ENCODE results near the gene RNASEH2B.

RNASEH2B gene

DNA sequence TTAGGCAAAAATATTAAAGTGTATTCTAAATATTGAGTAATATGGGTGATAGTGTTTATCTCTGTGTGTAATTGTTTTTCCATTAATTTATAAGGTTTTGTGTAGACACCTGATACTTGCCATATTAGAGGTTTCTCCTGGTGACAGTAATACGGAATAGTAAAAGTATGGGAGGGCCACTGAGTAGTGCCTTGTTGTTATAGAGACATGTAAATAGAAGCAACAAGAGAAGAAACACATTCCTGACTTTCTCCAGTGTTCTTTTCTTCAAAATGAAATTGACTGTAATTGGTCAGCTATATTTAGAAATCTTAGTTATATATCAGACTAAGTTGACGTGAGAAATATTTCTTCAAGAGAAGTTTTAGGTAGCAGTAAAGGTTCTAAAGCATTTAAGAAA is 18.5 kb downstream of the RNASEH2B start:
- in situ Hi-C loops (cut with HindIII; ENCODE audit: low pct_ligation_motif_present, low pct_unique_long_range_greater_than_20kb, low sequenced_read_pairs): no loop called here
- no peak for DNase-seq

DNA sequence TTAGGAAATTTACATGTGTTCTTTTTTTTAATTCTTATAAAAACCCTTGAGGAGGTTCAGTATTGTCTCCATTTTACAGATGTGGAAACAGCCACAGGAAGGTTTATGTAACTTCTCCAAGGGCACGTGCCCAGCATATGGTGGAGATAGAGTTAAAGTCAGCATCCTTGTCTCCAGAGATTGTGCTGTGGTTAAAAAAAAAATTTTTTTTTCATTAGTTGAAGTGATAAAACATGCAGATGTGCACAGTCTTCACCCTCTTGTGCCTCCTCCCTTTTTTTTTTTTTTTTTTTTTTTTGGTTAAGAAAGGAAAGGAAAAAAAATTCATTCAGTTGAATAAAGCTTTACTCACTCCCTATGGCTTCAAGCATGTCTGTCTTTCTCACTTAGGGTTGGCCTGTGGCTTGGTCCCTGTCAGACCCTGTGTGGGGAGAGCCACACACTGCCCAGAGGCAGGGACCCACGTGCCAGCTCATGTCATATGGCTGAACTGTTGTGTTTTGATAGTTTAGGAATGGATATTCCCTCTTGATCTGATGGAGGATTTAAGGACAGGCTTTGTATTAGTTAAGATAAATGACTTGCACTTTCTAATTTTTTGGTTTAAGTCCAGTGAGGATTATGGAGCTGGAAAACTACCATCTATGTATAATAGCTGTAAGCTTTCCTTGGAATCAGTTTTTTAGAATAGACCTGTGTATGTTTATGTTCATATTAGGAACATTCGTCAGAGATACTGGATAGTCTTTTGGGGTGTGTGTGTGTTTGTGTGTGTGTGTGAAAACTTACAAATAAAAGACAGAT is 19.3 kb downstream of the RNASEH2B start:
- no peak for DNase-seq
- in situ Hi-C loops (cut with HindIII; ENCODE audit: low pct_ligation_motif_present, low pct_unique_long_range_greater_than_20kb, low sequenced_read_pairs): no loop called here

DNA sequence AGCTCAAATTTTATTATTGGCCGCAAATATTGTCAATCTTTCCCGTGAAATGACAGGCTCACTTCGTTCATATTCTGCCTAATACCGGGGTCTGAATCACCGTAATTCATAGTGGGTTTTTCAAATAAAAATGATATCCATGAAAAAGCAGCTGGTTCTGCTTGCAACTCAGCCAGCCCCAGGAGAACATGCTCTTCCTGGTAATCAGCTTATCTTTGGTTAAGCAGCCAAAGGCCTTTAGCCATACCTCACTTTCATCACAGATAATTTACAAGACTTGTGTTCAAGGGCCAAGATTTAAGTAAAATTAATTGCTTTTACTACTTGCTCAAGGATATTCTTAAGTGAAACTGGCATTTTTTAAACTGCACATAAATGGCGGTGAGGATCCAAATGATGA is 22.5 kb downstream of the RNASEH2B start:
- in situ Hi-C loops (cut with HindIII; ENCODE audit: low pct_ligation_motif_present, low pct_unique_long_range_greater_than_20kb, low sequenced_read_pairs): no loop called here
- no peak for DNase-seq

DNA sequence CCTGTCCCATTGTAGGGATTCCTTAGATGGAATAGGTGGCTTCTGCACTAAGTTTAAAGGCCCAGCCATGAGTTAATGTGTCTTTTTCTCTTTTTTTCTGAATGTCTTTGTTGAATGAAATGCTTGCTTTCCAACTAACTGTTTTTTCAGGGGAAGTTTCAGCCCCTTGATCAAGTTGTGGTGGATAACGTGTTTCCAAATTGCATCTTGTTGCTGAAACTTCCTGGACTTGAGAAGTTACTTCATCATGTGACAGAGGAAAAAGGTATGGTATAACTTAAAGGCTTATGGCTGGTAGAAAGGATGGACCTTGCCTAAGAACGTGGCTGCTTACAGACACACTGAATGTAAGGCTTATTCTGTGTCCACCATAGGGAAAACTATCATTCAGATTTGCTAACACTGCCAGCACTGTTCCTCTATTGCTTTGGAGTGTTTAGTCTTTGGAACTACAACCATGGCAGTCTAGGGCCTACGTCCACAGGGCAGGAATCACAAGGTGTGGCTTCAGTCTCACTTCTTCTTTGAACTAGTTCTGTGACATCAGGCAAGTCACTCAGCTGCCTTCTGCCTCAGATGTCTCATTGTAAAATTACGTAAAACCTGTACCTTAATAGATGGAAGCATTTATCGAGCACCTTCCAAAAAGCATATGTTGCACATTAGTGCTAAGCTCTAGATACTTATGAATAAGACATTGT is 25.3 kb downstream of the RNASEH2B start:
- DNase-seq: no peak
- in situ Hi-C loops (cut with HindIII; ENCODE audit: low pct_ligation_motif_present, low pct_unique_long_range_greater_than_20kb, low sequenced_read_pairs): no loop called here

DNA sequence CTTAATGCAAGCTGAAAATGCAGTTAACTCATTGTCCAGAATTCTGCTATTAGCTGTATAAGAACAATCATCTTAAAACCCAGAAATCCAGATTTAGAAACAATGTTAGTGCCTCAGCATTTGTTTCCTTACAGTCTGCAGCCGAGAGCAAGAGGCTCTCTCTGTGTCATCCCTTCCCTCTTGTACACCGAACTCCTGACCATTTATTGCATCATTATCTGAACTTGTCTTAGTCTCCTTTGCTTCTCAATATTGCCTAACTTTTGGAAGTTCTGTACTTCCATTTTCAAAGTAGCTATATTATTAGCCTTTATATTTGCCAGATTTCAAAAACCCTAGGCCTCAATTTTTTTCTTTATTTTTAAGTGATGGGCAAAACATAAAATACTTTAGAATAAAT is 27.1 kb downstream of the RNASEH2B start:
- in situ Hi-C loops (cut with HindIII; ENCODE audit: low pct_ligation_motif_present, low pct_unique_long_range_greater_than_20kb, low sequenced_read_pairs): no loop called here
- no peak for DNase-seq

DNA sequence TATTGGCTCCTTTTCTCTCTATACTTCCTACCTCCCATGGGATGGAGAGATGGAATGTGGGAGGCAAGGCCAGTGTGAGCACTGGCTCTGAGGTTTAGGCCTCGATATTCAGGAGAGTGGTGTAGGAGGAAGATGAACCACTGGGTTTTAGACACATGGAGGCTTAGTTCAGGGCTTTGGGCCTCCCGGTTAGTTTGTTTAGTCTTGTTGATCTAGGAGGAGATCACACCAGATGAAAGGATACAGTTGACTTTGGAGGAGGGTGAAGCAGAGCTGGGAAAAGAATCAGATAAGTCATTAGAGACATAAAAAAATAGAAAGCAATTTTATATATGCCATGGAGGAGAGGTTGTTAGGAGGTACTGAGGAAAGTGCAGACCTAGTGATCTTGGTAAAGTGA is 30.9 kb downstream of the RNASEH2B start:
- in situ Hi-C loops (cut with HindIII; ENCODE audit: low pct_ligation_motif_present, low pct_unique_long_range_greater_than_20kb, low sequenced_read_pairs): no loop called here
- no peak for DNase-seq

DNA sequence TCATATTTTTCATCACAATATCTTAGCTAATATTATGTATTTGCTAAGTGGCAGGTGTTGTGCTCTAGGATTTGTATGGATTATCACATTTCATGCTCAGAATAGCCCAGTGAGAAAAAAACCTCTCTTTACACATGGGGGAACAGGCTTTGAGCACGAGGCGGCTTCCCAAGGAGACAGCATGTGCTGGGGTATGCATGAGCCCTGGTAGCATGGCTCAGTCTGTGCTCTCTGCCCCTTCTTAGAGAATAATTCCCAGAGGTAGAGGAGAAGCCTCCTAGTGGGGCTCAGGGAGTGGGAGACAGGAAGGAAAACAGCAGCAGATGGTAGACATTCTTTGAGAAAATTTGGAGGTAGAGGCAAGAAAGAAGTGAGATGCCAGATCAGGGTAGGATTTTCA is 31.6 kb downstream of the RNASEH2B start:
- in situ Hi-C loops (cut with HindIII; ENCODE audit: low pct_ligation_motif_present, low pct_unique_long_range_greater_than_20kb, low sequenced_read_pairs): no loop called here
- DNase-seq: no peak

DNA sequence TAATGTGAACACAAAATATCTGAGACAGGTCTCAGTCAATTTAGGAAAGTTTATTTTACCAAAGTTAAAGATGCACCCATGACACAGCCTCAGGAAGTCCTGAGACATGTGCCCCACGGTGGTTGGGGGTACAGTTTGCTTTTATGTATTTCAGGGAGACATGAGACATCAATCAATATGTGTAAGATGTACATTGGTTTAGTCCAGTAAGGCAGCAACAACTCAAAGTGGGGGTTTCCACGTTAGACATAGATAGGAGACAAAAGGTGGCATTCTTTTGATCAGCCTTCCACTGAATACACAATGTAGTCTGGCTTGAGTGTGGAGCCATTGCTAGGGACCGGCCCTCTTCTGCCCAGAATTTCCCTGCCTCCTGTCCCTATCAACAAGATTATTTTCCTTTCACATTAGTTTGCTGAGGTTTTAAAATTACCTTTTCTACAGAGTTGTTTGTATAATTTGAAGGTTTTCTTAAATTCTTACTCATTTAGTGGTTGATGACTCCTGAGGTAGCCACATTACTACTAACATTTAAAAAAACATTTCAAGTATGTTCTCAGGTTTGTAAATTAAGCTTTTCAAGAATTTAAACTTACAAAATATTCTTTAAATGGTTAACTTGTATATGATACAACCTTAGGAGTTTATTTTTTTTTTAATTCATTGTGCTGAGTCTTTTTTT is 33.2 kb downstream of the RNASEH2B start:
- DNase-seq: no peak
- in situ Hi-C loops (cut with HindIII; ENCODE audit: low pct_ligation_motif_present, low pct_unique_long_range_greater_than_20kb, low sequenced_read_pairs): no loop called here

DNA sequence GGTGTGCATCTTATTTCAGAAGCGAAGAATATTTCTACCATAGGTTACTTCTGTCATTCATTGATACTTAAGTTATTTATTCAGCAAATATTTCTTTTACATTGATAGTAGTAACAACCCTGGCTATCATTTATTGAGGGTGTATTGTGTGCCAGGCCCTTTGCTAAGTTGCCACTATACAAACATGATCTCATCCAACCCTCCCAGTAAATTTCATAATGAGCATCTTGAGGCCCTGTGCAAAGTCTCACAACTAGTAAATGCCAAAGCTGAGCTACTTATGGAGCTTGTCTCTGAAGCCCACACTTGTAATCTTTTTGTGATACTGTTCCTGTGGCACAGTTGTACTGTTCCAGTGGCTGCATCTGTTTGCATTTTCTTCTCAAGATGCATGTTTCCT is 36.1 kb downstream of the RNASEH2B start:
- DNase-seq: no peak
- in situ Hi-C loops (cut with HindIII; ENCODE audit: low pct_ligation_motif_present, low pct_unique_long_range_greater_than_20kb, low sequenced_read_pairs): no loop called here

DNA sequence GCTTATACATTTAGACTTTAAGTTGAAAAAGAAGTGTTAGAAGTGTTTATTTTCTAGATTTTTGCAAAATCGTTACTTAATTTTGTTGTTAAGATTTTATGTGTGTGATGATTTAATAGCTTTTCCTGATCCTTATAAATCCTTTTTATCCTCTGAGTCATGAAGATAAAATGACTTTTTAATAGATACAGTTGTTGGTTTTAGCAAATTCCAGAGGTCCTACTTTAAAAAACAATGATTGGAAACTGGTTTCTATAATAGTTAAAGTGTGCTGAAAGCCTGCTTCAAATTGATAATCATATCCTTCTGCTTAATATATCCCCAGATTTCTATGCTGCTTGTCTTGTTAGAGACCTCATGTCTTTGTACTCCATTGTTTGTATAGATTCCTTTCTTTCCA is 39.0 kb downstream of the RNASEH2B start:
- in situ Hi-C loops (cut with HindIII; ENCODE audit: low pct_ligation_motif_present, low pct_unique_long_range_greater_than_20kb, low sequenced_read_pairs): no loop called here
- no peak for DNase-seq

DNA sequence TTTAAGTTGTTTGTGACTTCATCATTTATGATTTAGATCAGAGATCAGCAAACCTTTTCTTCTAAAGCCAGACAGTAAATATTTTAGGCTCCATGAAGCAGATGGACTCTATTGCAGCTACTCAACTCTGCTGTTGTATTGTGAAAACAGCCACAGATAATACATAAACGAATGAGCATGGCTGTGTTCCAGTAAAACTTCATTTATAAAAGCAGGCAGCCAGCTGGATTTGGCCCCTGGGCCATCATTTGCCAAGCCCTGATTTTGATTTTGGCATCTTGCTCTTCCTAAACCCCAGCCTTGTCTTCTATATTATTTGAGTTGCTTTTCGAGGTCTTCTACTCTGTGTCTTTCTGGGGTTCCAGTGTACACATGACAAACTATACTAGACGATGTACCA is 41.3 kb downstream of the RNASEH2B start:
- in situ Hi-C loops (cut with HindIII; ENCODE audit: low pct_ligation_motif_present, low pct_unique_long_range_greater_than_20kb, low sequenced_read_pairs): no loop called here
- no peak for DNase-seq

DNA sequence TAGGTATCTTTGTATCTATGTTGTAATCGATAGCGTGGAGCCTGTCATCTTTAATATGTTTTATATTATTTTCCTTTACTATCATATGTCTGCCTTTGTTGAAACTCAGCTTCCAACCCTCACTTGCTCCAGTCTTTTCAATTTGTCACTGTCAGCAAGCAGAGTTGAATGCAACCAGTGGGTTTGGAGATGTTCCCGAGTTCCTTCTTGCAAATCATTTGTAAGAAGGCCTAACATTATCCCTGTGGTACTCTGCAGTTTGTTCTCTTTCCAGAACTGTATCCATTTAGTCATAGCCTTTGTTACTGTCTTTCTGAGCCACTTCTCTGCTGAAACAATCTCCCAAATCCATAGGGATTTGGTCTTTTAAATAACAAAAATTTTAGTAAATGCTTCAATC is 41.8 kb downstream of the RNASEH2B start:
- in situ Hi-C loops (cut with HindIII; ENCODE audit: low pct_ligation_motif_present, low pct_unique_long_range_greater_than_20kb, low sequenced_read_pairs): no loop called here

DNA sequence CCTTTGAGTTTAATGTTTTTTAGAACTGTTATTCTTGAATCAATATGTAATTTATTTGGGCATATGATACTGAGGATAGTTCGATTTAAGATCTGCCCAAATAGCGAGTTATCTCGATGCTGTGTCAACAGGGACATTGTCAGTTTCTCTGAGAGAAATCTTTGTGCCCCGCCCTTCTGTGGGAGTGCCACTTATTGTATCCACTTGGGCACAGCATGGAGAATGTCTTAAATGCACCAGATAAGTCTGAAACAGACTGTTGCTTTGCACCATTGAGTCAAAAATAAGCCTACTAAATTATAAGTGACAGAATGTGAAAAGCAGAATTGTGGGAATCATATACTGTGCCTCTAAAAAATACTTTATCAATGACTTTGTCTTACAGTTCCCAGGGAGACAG is 45.6 kb downstream of the RNASEH2B start:
- in situ Hi-C loops (cut with HindIII; ENCODE audit: low pct_ligation_motif_present, low pct_unique_long_range_greater_than_20kb, low sequenced_read_pairs): no loop called here
- no peak for DNase-seq

More for the DNA sequence above, 41.8 kb downstream of the RNASEH2B start:
- DNase-seq: no peak

DNA sequence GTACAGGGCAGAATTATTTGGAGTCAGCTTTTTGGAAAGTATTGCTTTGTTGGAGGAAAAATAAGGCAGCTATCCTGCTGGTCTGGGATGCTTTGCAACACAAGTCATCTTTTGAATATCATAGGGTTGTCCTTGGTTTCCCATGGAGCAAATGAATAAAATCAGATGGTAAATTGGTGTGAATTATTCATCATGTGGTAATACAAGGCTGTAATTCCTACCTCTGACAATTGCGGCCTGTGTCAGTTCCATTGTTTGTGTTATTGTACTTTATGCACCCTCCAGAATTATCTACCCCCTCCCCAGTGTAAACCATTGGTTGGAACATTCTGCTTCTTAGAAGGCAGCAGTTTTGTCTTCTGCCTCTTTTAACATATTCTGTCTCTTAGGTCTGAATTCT is 46.2 kb downstream of the RNASEH2B start:
- in situ Hi-C loops (cut with HindIII; ENCODE audit: low pct_ligation_motif_present, low pct_unique_long_range_greater_than_20kb, low sequenced_read_pairs): no loop called here

DNA sequence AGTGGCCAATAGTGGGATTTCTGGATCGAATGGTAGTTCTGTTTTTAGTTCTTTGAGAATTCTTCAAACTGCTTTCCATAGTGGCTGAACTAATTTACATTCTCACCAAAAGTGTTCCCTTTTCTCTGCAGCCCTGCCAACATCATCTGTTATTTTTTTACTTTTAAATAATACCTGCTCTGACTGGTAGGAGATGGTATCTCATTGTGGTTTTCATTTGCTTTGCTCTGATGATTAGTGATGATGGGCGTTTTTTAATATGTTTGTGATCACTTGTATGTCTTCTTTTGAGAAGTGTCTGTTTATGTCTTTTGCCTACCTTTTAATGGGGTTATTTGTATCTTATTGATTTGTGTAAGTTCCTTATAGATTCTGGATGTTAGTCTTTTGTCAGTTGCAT is 48.0 kb downstream of the RNASEH2B start:
- DNase-seq: no peak
- in situ Hi-C loops (cut with HindIII; ENCODE audit: low pct_ligation_motif_present, low pct_unique_long_range_greater_than_20kb, low sequenced_read_pairs): no loop called here

More for the DNA sequence above, 46.2 kb downstream of the RNASEH2B start:
- DNase-seq: no peak

DNA sequence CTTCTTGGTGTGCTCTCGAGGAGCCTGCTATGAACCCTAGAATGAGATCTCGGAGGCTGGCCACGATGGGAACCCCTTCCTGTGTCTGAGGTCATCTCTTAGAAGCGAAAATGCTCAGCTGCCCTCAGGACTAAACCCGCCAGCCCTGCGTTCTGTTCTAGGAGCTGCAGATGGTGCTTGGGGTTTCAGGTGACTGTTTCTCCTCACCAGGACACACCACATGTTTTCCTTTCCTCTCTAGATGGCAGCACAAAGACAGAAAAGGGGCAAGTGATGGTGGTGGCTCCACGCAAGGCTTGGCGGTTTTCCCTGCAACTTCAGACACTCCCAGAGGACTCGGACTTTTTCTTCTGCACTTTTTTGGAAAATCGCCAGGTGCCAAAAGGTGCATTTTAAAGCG is 60.1 kb downstream of the RNASEH2B start:
- in situ Hi-C loops (cut with HindIII; ENCODE audit: low pct_ligation_motif_present, low pct_unique_long_range_greater_than_20kb, low sequenced_read_pairs): no loop called here
- no peak for DNase-seq

DNA sequence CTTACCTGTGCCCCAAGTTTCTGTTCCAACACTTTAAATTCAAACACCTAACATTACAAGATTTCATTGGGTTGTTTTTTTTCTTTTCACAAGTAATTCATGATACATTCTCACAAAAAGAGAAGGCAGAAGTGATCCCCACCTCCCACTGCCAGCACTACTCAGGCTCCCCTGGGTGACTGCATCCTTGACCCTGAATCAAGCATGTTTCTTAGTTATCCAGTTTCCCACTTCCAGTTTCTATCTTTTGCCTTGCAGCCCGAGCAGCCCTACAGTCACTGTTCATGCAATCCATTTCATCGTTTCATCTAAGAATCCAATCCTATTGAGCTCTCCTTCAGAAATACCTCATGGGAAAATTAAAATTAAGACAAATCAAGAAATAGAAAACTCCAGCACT is 61.4 kb downstream of the RNASEH2B start:
- no peak for DNase-seq
- in situ Hi-C loops (cut with HindIII; ENCODE audit: low pct_ligation_motif_present, low pct_unique_long_range_greater_than_20kb, low sequenced_read_pairs): no loop called here

DNA sequence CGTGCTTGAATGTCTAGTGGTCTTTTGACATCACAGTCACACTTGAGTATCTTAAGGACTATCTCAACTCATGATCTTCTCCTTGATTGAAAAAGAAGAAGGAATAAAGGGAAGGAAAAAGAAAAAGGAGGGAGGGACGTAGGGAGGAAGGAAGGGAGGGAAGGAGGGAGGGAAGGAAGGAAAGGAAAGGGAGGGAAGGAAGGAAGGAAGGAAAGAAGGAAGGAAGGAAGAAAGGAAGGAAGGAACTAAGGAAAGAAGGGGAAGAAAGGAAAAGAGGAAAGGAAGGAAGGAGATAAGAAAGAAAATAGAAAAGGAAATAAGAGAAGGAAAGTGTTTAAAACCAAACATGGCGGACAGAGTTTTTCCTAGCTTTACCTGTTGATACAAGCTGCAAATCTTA is 64.7 kb downstream of the RNASEH2B start:
- in situ Hi-C loops (cut with HindIII; ENCODE audit: low pct_ligation_motif_present, low pct_unique_long_range_greater_than_20kb, low sequenced_read_pairs): no loop called here
- DNase-seq: no peak

DNA sequence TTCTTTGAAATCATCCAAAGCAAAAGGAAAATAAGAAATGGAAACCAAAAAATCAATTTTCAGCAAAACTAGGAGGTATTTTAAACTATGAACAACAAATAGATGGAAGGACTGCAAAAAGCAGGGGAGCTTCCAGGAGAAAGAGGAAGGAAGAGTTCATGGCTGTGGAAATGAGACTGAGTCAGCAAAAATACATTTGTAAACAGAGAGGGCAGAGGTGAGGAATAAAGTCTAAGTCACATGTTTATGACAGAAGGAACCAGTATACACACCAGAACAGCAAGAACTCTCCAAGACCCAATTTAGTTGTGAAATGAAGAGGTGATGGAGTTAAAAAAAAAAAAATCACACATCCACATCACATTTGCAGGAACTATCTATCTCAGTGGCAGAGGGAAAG is 69.6 kb downstream of the RNASEH2B start:
- no peak for DNase-seq
- in situ Hi-C loops (cut with HindIII; ENCODE audit: low pct_ligation_motif_present, low pct_unique_long_range_greater_than_20kb, low sequenced_read_pairs): no loop called here

DNA sequence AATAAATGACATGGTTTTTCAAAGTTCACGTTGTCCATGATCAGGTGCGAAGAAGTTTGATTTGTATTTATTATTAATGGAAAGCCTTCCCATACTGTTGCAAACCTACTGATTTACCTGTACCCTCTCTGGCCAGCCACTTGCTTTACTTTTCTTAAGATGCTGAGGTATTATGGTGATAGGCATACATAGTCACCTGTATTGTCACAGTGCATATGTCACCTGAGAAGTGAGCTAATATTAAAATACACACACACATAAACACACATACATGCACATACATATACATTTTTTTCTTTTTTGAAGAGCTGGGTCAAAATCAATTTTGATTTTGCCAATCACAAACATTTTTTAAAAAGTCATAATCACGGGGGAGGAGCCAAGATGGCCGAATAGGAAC is 72.1 kb downstream of the RNASEH2B start:
- in situ Hi-C loops (cut with HindIII; ENCODE audit: low pct_ligation_motif_present, low pct_unique_long_range_greater_than_20kb, low sequenced_read_pairs): no loop called here
- DNase-seq: no peak
